Neural crest cell (in vitro differentiated cells): ENCODE data around the gene ARHGAP15. TPM values are rescaled to one million over a fixed set of nuclear protein-coding genes. Genes with fewer than 3 reads are reported as not detected.

Source experiments
- DNase-seq: peaks from one replicate; pipeline ENCODE4 v3.0.0; 2021; ENCODE audit warnings: low read depth, mixed read lengths, low spot score
- H3K27ac Mint-ChIP-seq: one replicate; pipeline ENCODE4 v1.8.0; 2021; ENCODE audit warnings: mild to moderate bottlenecking, mixed read lengths; ENCODE audit not compliant: unreplicated experiment
- H3K27me3 Mint-ChIP-seq: 2 replicates; pipeline ENCODE4 v1.8.0; 2021; ENCODE audit warnings: low read depth, mild to moderate bottlenecking, mixed read lengths
- H3K36me3 Mint-ChIP-seq: 2 replicates; pipeline ENCODE4 v1.8.0; 2021; ENCODE audit warnings: low read depth, mild to moderate bottlenecking, mixed read lengths
- H3K4me1 Mint-ChIP-seq: 2 replicates; pipeline ENCODE4 v1.8.0; 2021; ENCODE audit warnings: mixed read lengths
- H3K4me3 Mint-ChIP-seq: one replicate; pipeline ENCODE4 v1.8.0; 2021; ENCODE audit warnings: mild to moderate bottlenecking, mixed read lengths
- H3K9me3 Mint-ChIP-seq: 2 replicates; pipeline ENCODE4 v1.8.0; 2021; ENCODE audit warnings: mixed read lengths
- CTCF ChIP-seq: fragments of 200-600 bp; sonication (generic); conservative IDR thresholded peaks from 2 replicates; pipeline ENCODE4 v1.5.0; 2021; ENCODE audit warnings: antibody characterized with exemption, mild to moderate bottlenecking
- total RNA-seq: library from RNA; stranded (reverse); gene quantifications from 2 replicates; pipeline ENCODE4 v1.2.1, GENCODE V29; 2021

ARHGAP15 gene
- total RNA-seq, 1 donor from 2014 or later, result 2.8 TPM

DNA sequence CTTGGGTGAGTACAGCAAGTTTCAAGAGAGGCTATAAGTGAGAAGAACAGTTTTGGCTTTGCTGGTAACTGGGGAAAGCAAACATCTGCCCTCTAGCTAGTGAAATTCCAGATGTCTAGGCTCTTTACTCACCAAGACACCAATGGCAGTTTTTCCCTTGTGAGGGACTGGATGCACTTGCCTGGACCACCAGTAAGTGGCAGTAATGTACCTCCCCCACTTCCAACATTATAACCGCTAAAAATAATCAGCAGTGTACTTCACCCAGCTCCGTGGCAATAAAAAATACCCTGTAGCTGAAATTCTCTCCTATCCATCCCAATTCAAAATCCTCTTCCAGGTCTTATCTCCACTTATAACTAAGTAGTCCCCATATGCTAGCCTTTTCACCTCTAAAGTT lies 383.9 kb downstream of the ARHGAP15 start:
- peak; percentile 76 for TF ChIP-seq CTCF
- peaks cover 2% of the 10 kb centered on the region for H3K36me3 Mint-ChIP-seq
- no peaks in the 10 kb centered on the region for H3K27me3 Mint-ChIP-seq
- peak overlapping the region; percentile 4 for H3K27ac Mint-ChIP-seq
- DNase-seq, result peak; percentile 42
- H3K4me3 Mint-ChIP-seq, result no peak overlapping the region
- H3K9me3 Mint-ChIP-seq, result peaks cover 3% of the 10 kb centered on the region
- H3K4me1 Mint-ChIP-seq, result peaks cover 15% of the 10 kb centered on the region

DNA sequence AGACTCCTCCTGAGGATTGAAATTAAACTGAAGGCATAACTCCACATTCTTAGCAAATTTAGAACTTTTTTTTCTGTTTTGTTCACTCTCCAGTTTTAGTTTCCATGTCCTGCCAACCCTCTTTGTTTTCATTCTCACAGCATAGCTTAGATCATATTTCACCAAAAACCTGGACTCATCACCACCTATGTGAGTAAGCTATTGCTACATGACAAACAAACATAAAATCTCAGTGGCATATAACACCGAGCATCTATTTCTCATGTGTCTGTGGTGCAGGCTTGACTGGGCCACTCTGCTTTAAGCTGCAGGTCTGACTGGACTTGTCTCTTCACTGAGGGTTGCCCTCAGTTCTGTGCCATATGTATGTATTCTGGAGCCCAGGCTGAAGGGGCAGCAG lies 385.2 kb downstream of the ARHGAP15 start:
- H3K27me3 Mint-ChIP-seq, result no peaks in the 10 kb centered on the region
- DNase-seq, result no peak
- H3K36me3 Mint-ChIP-seq, result peaks cover 2% of the 10 kb centered on the region
- no peak for TF ChIP-seq CTCF
- H3K9me3 Mint-ChIP-seq, result peaks cover 3% of the 10 kb centered on the region
- no peak overlapping the region for H3K4me3 Mint-ChIP-seq
- H3K4me1 Mint-ChIP-seq, result peaks cover 15% of the 10 kb centered on the region
- H3K27ac Mint-ChIP-seq, result no peak overlapping the region

DNA sequence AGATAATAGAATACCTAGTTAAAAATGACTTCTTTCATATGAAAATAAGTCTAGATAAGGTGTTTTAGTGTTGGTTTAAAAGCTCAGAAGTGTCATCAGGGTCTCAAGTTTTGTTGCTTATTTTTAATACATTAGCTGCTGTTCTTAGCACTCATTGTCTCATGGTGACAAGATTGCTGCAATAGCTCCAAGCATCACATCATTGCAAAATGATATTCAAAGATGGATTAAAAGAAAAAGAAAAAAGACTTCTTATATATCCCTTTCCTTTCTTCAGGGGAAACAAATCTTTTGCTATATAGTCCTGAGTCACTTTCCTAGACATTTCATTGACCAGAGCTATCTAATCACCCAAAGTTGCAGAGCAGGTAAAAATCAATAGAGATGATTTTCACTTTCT lies 386.1 kb downstream of the ARHGAP15 start:
- TF ChIP-seq CTCF, result no peak
- H3K4me3 Mint-ChIP-seq, result no peak overlapping the region
- no peaks in the 10 kb centered on the region for H3K27me3 Mint-ChIP-seq
- H3K4me1 Mint-ChIP-seq, result peaks cover 15% of the 10 kb centered on the region
- no peak for DNase-seq
- H3K27ac Mint-ChIP-seq, result no peak overlapping the region
- H3K36me3 Mint-ChIP-seq, result peaks cover 2% of the 10 kb centered on the region
- H3K9me3 Mint-ChIP-seq, result peaks cover 3% of the 10 kb centered on the region

DNA sequence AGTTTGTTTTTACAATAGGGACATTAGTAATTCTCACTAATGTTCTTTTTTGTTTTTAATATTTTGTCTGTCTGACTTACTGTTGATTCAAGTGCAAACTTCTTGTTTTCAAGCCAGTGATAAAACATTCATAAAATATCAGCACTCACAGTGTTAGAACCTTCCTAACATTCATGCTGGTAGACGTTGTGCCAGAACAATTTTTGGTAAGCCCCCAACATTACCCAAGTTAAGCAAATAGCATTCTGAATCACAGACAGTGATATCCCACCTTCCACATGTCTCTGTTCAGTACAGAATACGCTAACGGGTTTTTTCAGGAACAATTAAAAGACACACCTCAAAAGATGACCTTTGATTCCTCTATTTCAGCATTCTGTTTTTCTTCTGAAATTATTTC lies 390.3 kb downstream of the ARHGAP15 start:
- no peaks in the 10 kb centered on the region for H3K4me1 Mint-ChIP-seq
- H3K9me3 Mint-ChIP-seq, result no peaks in the 10 kb centered on the region
- H3K4me3 Mint-ChIP-seq, result no peak overlapping the region
- no peak for TF ChIP-seq CTCF
- H3K27me3 Mint-ChIP-seq, result no peaks in the 10 kb centered on the region
- no peak overlapping the region for H3K27ac Mint-ChIP-seq
- DNase-seq, result no peak
- peaks cover 2% of the 10 kb centered on the region for H3K36me3 Mint-ChIP-seq

DNA sequence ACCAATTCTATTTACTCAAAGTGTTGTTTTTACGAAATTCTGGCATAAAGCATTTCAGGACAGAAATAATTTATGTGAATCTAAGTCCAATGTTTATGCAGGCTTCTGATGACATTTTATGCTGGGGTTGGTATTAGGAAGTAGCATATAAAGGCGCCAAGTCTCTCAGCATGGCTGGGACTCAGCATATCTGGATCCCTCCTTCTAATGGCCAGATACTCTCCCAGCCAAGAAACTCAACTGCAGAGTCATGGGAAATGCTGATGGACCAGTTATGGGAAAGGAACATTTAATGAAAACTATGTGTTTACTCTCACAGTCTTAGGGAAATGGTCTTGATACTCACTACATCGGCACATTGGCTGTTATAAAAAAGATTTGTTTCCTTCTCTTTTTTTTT lies 392.2 kb downstream of the ARHGAP15 start:
- Mint-ChIP-seq H3K4me3 (no peak overlapping the region), H3K27me3 (no peaks in the 10 kb centered on the region), H3K27ac (no peak overlapping the region), H3K4me1 (peaks cover 19% of the 10 kb centered on the region), H3K36me3 (peaks cover 2% of the 10 kb centered on the region), H3K9me3 (no peaks in the 10 kb centered on the region)
- DNase-seq, result no peak
- no peak for TF ChIP-seq CTCF

DNA sequence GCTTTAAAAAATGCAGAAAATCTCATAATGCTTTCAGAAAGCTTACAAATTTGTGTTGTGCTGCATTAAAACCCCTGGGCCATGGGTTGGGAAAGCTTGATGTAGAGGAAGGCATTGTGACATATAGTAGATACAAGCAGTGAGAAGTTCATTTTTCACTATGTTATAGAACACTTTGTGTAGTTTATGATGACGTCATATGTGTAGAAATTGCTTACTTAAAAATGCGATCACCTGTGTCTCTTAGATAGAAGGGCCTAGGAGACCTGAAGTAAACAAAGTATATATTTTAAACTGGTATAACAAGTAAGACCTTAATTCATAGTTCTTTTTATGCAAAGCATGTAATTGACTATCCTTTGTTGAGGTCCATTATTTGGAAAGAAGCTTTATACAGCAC lies 393.5 kb downstream of the ARHGAP15 start:
- no peaks in the 10 kb centered on the region for H3K27me3 Mint-ChIP-seq
- no peaks in the 10 kb centered on the region for H3K9me3 Mint-ChIP-seq
- TF ChIP-seq CTCF, result no peak
- H3K36me3 Mint-ChIP-seq, result no peaks in the 10 kb centered on the region
- H3K4me3 Mint-ChIP-seq, result no peak overlapping the region
- H3K4me1 Mint-ChIP-seq, result peaks cover 20% of the 10 kb centered on the region
- H3K27ac Mint-ChIP-seq, result no peak overlapping the region
- DNase-seq, result no peak
